Ovary (tissue), 3 donors: Measurements from ENCODE around the gene IKZF1.

Experiments
- CTCF ChIP-seq, 3 donors: fragments of 450-650 bp in 2 of 3; fragments of 200-600 bp in 1 of 3; IDR thresholded peaks; one replicate each; pipeline versions ENCODE4 v1.5.1 to v1.8.0; 2016 to 2022; ENCODE audit warnings: antibody characterized with exemption in 3 of 3, mild to moderate bottlenecking in 1 of 3
- POLR2A ChIP-seq: fragments of 450-650 bp; IDR thresholded peaks from one replicate; pipeline ENCODE4 v1.6.1; 2017; ENCODE audit warnings: antibody characterized with exemption, mild to moderate bottlenecking, moderate library complexity
- donor health status: DM: no; HTN: no; CAD: no.

GRCh38 chr7:50352282-50352681, 47.8 kb downstream of the IKZF1 start:
- TF ChIP-seq CTCF (IDR thresholded peaks at IDR 0.05): no peak
- TF ChIP-seq POLR2A: no peak
